ENCODE measurements around the gene MAPRE3.

GRCh38 chr2:27060323-27060722 lies 89.9 kb downstream of the MAPRE3 start:
- no peak for TF ChIP-seq EP300 (IDR thresholded peaks at IDR 0.05)
- TF ChIP-seq CTCF (IDR thresholded peaks at IDR 0.05), result no peak
- TF ChIP-seq POLR2A (IDR thresholded peaks at IDR 0.05), result no peak
